ENCODE measurements around the gene EMD. TPM values are rescaled to one million over a fixed set of nuclear protein-coding genes. Genes with fewer than 3 reads are reported as not detected.

EMD gene
- total RNA-seq, 1 donor from 2014 or later = 61.5 TPM

- no peak for DNase-seq (ENCODE audit: low spot score)
- intact Hi-C loops (cut with DNase I) = no loop called here
These were observed 24.1 kb downstream of the EMD start for GRCh38 chrX:154403192-154403591.

GRCh38 chrX:154403858-154404257, 24.8 kb downstream of the EMD start:
- intact Hi-C loops (cut with DNase I) = no loop called here
- DNase-seq (ENCODE audit: low spot score) = no peak
- no peak for ATAC-seq

More at GRCh38 chrX:154403192-154403591, 24.1 kb downstream of the EMD start:
- ATAC-seq = no peak

GRCh38 chrX:154404625-154405192, 25.6 kb downstream of the EMD start:
- no peak for ATAC-seq
- intact Hi-C loops (cut with DNase I) = no loop called here
- no peak for DNase-seq (ENCODE audit: low spot score)

DNA sequence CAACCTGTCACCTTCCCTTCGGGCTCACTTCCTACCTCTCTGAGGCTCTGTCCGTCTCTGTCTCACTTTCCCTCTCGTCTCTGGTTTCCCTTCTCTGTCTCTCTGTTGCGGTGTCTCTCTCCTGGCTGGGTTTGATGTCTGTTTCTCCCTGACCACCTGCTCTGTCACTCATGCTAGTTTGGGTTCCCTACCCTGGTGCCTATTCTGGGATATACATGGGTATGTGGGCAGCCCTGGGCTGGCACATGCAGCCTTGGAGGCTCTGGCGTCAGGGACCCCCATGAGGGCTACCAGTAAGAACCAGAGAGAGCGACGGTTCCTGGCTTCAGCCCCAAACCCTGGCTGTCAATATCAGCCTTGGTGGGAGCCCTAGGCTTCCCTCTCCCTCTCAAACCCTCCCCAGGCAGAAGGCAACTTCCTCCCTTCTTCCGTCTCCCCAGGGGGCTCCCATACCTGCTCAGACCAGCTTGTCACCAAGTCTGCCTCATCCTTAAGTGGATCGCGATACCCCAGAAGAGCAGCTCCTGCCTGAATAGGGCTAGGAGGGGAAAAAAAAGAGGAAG, 29.6 kb downstream of the EMD start:
- DNase-seq (ENCODE audit: low spot score) (no peak), ATAC-seq (no peak)
- intact Hi-C loops (cut with DNase I) = no loop called here

GRCh38 chrX:154409222-154409871, 30.3 kb downstream of the EMD start, which contains the start of gene DNASE1L1:
TSS of gene DNASE1L1 (minus strand) at chrX:154409254. CDS start at chrX:154405568, 3,686 bp downstream.
- ATAC-seq (peak; percentile 62), DNase-seq (ENCODE audit: low spot score) (peak; percentile 85)
- intact Hi-C loops (cut with DNase I) = no loop called here

GRCh38 chrX:154411981-154412340, 32.9 kb downstream of the EMD start:
- peak; percentile 80 for ATAC-seq
- intact Hi-C loops (cut with DNase I) = no loop called here
- DNase-seq (ENCODE audit: low spot score) = peak; percentile 79

- ATAC-seq (peak; percentile 27), DNase-seq (ENCODE audit: low spot score) (no peak)
- intact Hi-C loops (cut with DNase I) = no loop called here
These were observed 33.4 kb downstream of the EMD start for GRCh38 chrX:154412468-154412867.

DNA sequence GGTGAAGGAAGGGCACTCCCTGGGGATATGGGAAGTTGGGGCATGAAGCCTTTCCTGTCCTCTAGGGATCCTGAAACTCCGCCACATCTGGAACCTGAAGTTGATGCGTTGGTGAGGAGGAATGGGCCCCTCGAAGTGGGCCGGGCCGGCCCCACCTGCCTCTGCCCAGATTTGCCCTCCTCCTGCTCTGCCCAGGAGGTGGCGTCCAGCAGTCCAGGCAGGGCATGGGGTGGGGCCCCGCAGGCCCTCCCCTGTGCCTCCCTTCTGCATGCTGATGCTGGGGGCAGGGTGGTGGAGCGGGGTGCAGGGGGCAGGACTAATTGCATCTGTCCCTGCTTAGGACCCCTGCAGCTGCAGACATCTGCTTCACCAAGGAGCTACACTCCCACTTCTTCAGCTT, 34.0 kb downstream of the EMD start:
- no peak for DNase-seq (ENCODE audit: low spot score)
- no peak for ATAC-seq
- intact Hi-C loops (cut with DNase I) = no loop called here

- no peak for DNase-seq (ENCODE audit: low spot score)
- intact Hi-C loops (cut with DNase I) = no loop called here
- ATAC-seq = no peak
These were observed 38.1 kb downstream of the EMD start for GRCh38 chrX:154417157-154417556.

- DNase-seq (ENCODE audit: low spot score) (no peak), ATAC-seq (no peak)
- intact Hi-C loops (cut with DNase I) = no loop called here
These were observed 40.1 kb downstream of the EMD start for GRCh38 chrX:154419189-154419588.

- no peak for DNase-seq (ENCODE audit: low spot score)
- peak; percentile 21 for ATAC-seq
- intact Hi-C loops (cut with DNase I) = no loop called here
These were observed 40.8 kb downstream of the EMD start for GRCh38 chrX:154419688-154420401.

GRCh38 chrX:154420402-154420756, 41.3 kb downstream of the EMD start:
- intact Hi-C loops (cut with DNase I) = no loop called here
- ATAC-seq = peak; percentile 10
- DNase-seq (ENCODE audit: low spot score) = no peak

GRCh38 chrX:154426916-154427770, 48.0 kb downstream of the EMD start:
- ATAC-seq (no peak), DNase-seq (ENCODE audit: low spot score) (no peak)
- intact Hi-C loops (cut with DNase I) = no loop called here

- DNase-seq (ENCODE audit: low spot score) (peak; percentile 94), ATAC-seq (peak; percentile 98)
- intact Hi-C loops (cut with DNase I) = no loop called here
These were observed 49.4 kb downstream of the EMD start, which contains the start of gene ATP6AP1 for GRCh38 chrX:154428176-154429171. TSS of gene ATP6AP1 (plus strand) at chrX:154428677. CDS start at chrX:154428693, 16 bp downstream.

- no peak for ATAC-seq
- intact Hi-C loops (cut with DNase I) = no loop called here
- DNase-seq (ENCODE audit: low spot score) = no peak
These were observed 50.6 kb downstream of the EMD start for GRCh38 chrX:154429711-154430110.

GRCh38 chrX:154430479-154430878, 51.4 kb downstream of the EMD start:
- intact Hi-C loops (cut with DNase I) = no loop called here
- DNase-seq (ENCODE audit: low spot score) (no peak), ATAC-seq (no peak)

DNA sequence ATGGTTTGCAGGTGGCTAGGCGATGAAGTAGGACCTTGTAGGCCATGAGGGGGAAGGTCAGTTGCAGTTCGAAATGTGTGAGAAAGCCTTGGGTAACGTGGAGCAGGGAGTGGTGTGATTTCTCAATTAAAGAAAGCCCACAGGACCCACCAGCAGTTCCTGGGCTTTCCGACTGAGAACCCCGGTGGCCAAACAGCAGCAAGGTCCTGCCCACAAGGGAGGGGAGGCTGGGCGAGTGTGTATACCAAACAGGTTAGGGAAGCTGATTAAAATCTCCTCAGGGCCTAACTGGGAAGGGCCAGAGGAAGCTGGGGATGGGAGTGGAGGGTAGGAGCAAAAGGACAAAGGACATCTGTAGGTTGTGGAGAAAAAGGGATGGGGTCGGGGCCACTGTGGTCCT, 51.8 kb downstream of the EMD start:
- DNase-seq (ENCODE audit: low spot score) = no peak
- no peak for ATAC-seq
- intact Hi-C loops (cut with DNase I) = no loop called here
